Lower leg skin (tissue), 3 donors: Measurements from ENCODE around the gene MAGI2.

Experiments used
- CTCF ChIP-seq, 3 donors: fragments of 450-650 bp; IDR thresholded peaks; one replicate each; pipeline ENCODE4 v1.5.1; 2016; ENCODE audit warnings: antibody characterized with exemption in 3 of 3, mild to moderate bottlenecking in 3 of 3, moderate library complexity in 2 of 3
- POLR2A ChIP-seq, 2 donors: fragments of 450-650 bp; IDR thresholded peaks; one replicate each; pipeline ENCODE4 v1.6.1; 2016 to 2017; ENCODE audit warnings: antibody characterized with exemption in 2 of 2, mild to moderate bottlenecking in 1 of 2, moderate library complexity in 1 of 2

- TF ChIP-seq CTCF (IDR thresholded peaks at IDR 0.05), result no peak
- no peak for TF ChIP-seq POLR2A (IDR thresholded peaks at IDR 0.05)
These were observed 1103.1 kb downstream of the MAGI2 start for GRCh38 chr7:78350391-78350790.
